GM12878 (cell line): ENCODE data around the gene LST1. TPM values are rescaled to one million over a fixed set of nuclear protein-coding genes. Genes with fewer than 3 reads are reported as not detected.

Experiments
- ATAC-seq: fragments of 200-7000 bp; cut with Tn5 transposase; 3 replicates; pipeline ENCODE4 v1.9.1; 2020; ENCODE audit warnings: mild to moderate bottlenecking, moderate library complexity
- BruUV-seq: library from RNA; stranded (reverse); fragments of 400-500 nt; replicated peaks from 2 replicates; lab custom pipeline; 2021; lab: Mats Ljungman, UMichigan
- CTCF ChIA-PET: fragments of 300-600 bp; sonication (Branson Sonifier 250); formaldehyde crosslinking; extraction: SDS; loops from one replicate; lab custom pipeline; 2021; ENCODE audit warnings: inconsistent platforms; lab: Yijun Ruan, JAX
- POLR2A ChIA-PET: fragments of 350-600 bp; formaldehyde crosslinking; extraction: SDS; loops from one replicate; lab custom pipeline; 2021; ENCODE audit warnings: inconsistent platforms; lab: Charles Lee
- RAD21 ChIA-PET: fragments of 300-600 bp; sonication (Branson Sonifier 250); formaldehyde crosslinking; loops from one replicate; lab custom pipeline; 2023; ENCODE audit warnings: antibody characterized with exemption; ENCODE audit not compliant: unreplicated experiment; lab: Charles Lee
- SMC1A ChIA-PET: fragments of 300-600 bp; sonication (Branson Sonifier 250); formaldehyde crosslinking; loops from one replicate; lab custom pipeline; 2023; ENCODE audit not compliant: unreplicated experiment, uncharacterized antibody; lab: Charles Lee
- DNase-seq: peaks from one replicate; pipeline ENCODE4 v3.0.0-alpha.2; 2011; ENCODE audit warnings: low read depth, low spot score
- FAIRE-seq: peaks from 3 replicates; lab custom pipeline; 2011; peaks lifted over from hg19 to GRCh38; lab: Jason Lieb, UNC
- H2AFZ ChIP-seq: 2 replicates; pipeline ENCODE4 v1.6.0; 2011; ENCODE audit warnings: low read depth, low read length, control low read depth; ENCODE audit not compliant: control insufficient read depth
- H3K27ac ChIP-seq: 2 replicates; pipeline ENCODE4 v1.5.1; 2011; ENCODE audit warnings: control low read depth; ENCODE audit not compliant: control insufficient read depth, insufficient read depth
- H3K27me3 ChIP-seq, 2 experiments: replicated peaks in 1 of 2; 2 replicates each; pipeline versions ENCODE4 v1.6.0 to v1.6.1; 2011; ENCODE audit warnings: low read length in 1 of 2; ENCODE audit not compliant: control insufficient read depth in 2 of 2, insufficient read depth in 2 of 2
- H3K36me3 ChIP-seq, 2 experiments: 2 replicates each; pipeline ENCODE4 v1.5.1; 2011; ENCODE audit warnings: low read length in 1 of 2; ENCODE audit not compliant: control insufficient read depth in 2 of 2, insufficient read depth in 2 of 2
- H3K4me1 ChIP-seq: 2 replicates; pipeline ENCODE4 v1.6.1; 2011; ENCODE audit warnings: mild to moderate bottlenecking, low read length, moderate library complexity, mixed read lengths; ENCODE audit not compliant: control insufficient read depth, insufficient read depth
- H3K4me2 ChIP-seq: 2 replicates; pipeline ENCODE4 v1.6.0; 2011; ENCODE audit warnings: control low read depth; ENCODE audit not compliant: control insufficient read depth, insufficient read depth
- H3K4me3 ChIP-seq: fragments of 200-600 bp; sonication (generic); 2 replicates; pipeline ENCODE4 v1.5.1; 2016
- H3K79me2 ChIP-seq: 2 replicates; pipeline ENCODE4 v1.6.0; 2011; ENCODE audit warnings: low read length; ENCODE audit not compliant: control insufficient read depth, insufficient read depth
- H3K9ac ChIP-seq: 2 replicates; pipeline ENCODE4 v1.8.0; 2011; ENCODE audit warnings: low read length, control low read depth, mixed read lengths; ENCODE audit not compliant: control insufficient read depth, insufficient read depth
- H3K9me3 ChIP-seq: replicated peaks from 3 replicates; pipeline ENCODE4 v1.5.1; 2011; ENCODE audit warnings: mild to moderate bottlenecking, low read length; ENCODE audit not compliant: control insufficient read depth, insufficient read depth
- H4K20me1 ChIP-seq: 2 replicates; pipeline ENCODE4 v1.6.0; 2011; ENCODE audit not compliant: control insufficient read depth, insufficient read depth
- CHD2 ChIP-seq: IDR thresholded peaks from 2 replicates; pipeline ENCODE4 v1.6.1; 2011; ENCODE audit warnings: low read depth, low read length, improper control_type of control experiment, borderline replicate concordance
- FOXM1 ChIP-seq: IDR thresholded peaks from 2 replicates; pipeline ENCODE4 v1.6.1; 2012; ENCODE audit warnings: low read depth, mild to moderate bottlenecking, inconsistent platforms, low read length, moderate library complexity
- HDAC6 ChIP-seq: fragments of 200-600 bp; sonication (generic); IDR thresholded peaks from one replicate; pipeline ENCODE4 v1.8.0; 2017; ENCODE audit warnings: antibody characterized with exemption; ENCODE audit not compliant: unreplicated experiment
- JUNB ChIP-seq: IDR thresholded peaks from 2 replicates; pipeline ENCODE4 v1.6.1; 2016; ENCODE audit warnings: antibody characterized with exemption, mild to moderate bottlenecking
- JUND ChIP-seq: IDR thresholded peaks from 2 replicates; pipeline ENCODE4 v1.6.1; 2012; ENCODE audit warnings: low read depth, mild to moderate bottlenecking, low read length, improper control_type of control experiment, moderate library complexity
- MTA3 ChIP-seq: IDR thresholded peaks from 2 replicates; pipeline ENCODE4 v1.6.1; 2012; ENCODE audit warnings: low read length, inconsistent platforms, borderline replicate concordance
- MYC ChIP-seq: IDR thresholded peaks from 2 replicates; pipeline ENCODE4 v1.6.1; 2011; ENCODE audit warnings: mild to moderate bottlenecking, low read length, moderate library complexity, inconsistent platforms; ENCODE audit not compliant: insufficient read depth, insufficient replicate concordance, insufficient read length, severe bottlenecking
- POLR2A ChIP-seq: IDR thresholded peaks from 2 replicates; pipeline ENCODE4 v1.6.1; 2011; ENCODE audit warnings: low read depth, mild to moderate bottlenecking, low read length
- RAD21 ChIP-seq: IDR thresholded peaks from 2 replicates; pipeline ENCODE4 v1.6.1; 2011; ENCODE audit warnings: mild to moderate bottlenecking, low read depth, low read length, moderate library complexity; ENCODE audit not compliant: insufficient read depth
- WGBS: methylation state at CpG from one replicate; pipeline ENCODE4 v1.1.6; 2016; ENCODE audit warnings: low lambda C conversion rate; ENCODE audit not compliant: insufficient replicate concordance, insufficient coverage; ENCODE audit errors: missing lambda C conversion rate; 5-methylcytosine and 5-hydroxymethylcytosine counted together
- in situ Hi-C: fragments of 300-500 bp; cut with MboI; formaldehyde crosslinking; loops from 9 replicates; pipeline ENCODE4 v1.14.3; 2018; ENCODE audit warnings: mixed read lengths
- intact Hi-C: fragments of 100-400 bp; cut with micrococcal nuclease; formaldehyde crosslinking; loops from one replicate; pipeline ENCODE4 v1.14.2; 2022; ENCODE audit not compliant: unreplicated experiment
- polyA plus RNA-seq, 11 experiments: library from polyadenylated mRNA; depleted of rRNA in 4 of 11; unstranded in 6 of 11; stranded (reverse) in 5 of 11; fragments of >200 nt; fragmentation: Nextera tagmentation in 4 of 11; fragmentation: Illumina TruSeq in 1 of 11; extraction: Ambion mirVana in 4 of 11; extraction: Trizol in 1 of 11; gene quantifications; 1 replicate in 1 of 11; 2 replicates in 10 of 11; pipeline versions ENCODE4 v1.2.1 to v1.2.3, GENCODE V29; 2011 to 2016; ENCODE audit warnings: inconsistent platforms in 2 of 11, missing spikeins in 2 of 11, low read depth in 1 of 11
- total RNA-seq, 4 experiments: library from RNA; depleted of rRNA in 3 of 4; stranded (reverse); fragments of >200 nt in 3 of 4; fragmentation: Illumina TruSeq in 1 of 4; extraction: Trizol in 1 of 4; gene quantifications; 2 replicates each; pipeline versions ENCODE4 v1.2.1 to v1.2.3, GENCODE V29; 2013 to 2021
- TF ChIP-seq, protein P1 (sequence below): fragments of 450-650 bp; IDR thresholded peaks from 2 replicates; pipeline ENCODE4 v1.6.1; 2017; ENCODE audit warnings: mild to moderate bottlenecking, low read depth, inconsistent platforms; ENCODE audit not compliant: poor library complexity, severe bottlenecking
- TF ChIP-seq, protein P2 (sequence below): fragments of 450-650 bp; IDR thresholded peaks from 2 replicates; pipeline ENCODE4 v1.6.1; 2017; ENCODE audit warnings: borderline replicate concordance

Gene LST1
- total and polyA plus RNA-seq, 10 of the 15 experiments (the other 5 are each of a cell fraction or from before 2014, with no cell fraction given) = 4.1 to 35.5 (median 16.4) TPM

DNA sequence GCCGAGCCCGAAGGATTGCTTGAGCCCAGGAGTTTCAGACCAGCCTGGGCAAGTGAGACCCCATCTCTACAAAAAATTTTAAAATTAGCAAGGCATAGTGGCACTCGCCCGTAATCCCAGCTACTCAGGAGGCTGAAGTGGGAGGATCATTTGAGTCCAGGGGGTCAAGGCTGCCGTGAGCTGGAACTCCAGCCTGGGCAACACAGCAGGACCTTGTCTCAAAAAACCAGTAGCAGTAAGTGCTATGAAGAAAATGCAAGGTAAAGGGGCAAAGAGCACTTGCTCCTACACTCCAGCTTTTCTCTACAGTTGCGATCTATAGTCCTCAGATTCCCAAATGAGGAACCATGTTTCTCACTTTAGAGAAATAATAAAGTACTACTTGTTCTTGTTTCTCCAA is 42.4 kb upstream of the LST1 start:
- ChIA-PET RAD21 (interaction anchor here (0.6 to 16.9 kb wide), 3 partner anchors 50 to 142 kb away, joined by 3 to 668 read pairs (median 4); partner anchors contain the start of gene NCR3), SMC1A (interaction anchor here (0.9 to 34.7 kb wide), 5 partner anchors 7 to 325 kb away, joined by 3 to 1989 read pairs (median 4); partner anchors contain the start of genes LST1, LTA, LTB and NCR3)
- H3K79me2 ChIP-seq = peaks cover 54% of the 10 kb centered on the region
- DNase-seq = no peak
- H2AFZ ChIP-seq = no peak overlapping the region
- in situ Hi-C loops = loop anchor here (5.0 to 10.0 kb wide), 2 partner anchors 51 to 291 kb away; no protein-coding TSS in a partner anchor
- H3K4me3 ChIP-seq = no peak overlapping the region
- H3K9me3 ChIP-seq = no peaks in the 10 kb centered on the region
- BruUV-seq = no TSS peak
- TF ChIP-seq, protein P1, sequence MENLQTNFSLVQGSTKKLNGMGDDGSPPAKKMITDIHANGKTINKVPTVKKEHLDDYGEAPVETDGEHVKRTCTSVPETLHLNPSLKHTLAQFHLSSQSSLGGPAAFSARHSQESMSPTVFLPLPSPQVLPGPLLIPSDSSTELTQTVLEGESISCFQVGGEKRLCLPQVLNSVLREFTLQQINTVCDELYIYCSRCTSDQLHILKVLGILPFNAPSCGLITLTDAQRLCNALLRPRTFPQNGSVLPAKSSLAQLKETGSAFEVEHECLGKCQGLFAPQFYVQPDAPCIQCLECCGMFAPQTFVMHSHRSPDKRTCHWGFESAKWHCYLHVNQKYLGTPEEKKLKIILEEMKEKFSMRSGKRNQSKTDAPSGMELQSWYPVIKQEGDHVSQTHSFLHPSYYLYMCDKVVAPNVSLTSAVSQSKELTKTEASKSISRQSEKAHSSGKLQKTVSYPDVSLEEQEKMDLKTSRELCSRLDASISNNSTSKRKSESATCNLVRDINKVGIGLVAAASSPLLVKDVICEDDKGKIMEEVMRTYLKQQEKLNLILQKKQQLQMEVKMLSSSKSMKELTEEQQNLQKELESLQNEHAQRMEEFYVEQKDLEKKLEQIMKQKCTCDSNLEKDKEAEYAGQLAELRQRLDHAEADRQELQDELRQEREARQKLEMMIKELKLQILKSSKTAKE = no peak
- TF ChIP-seq FOXM1 (no peak), POLR2A (no peak), RAD21 (no peak), HDAC6 (no peak), CHD2 (no peak), MTA3 (no peak), MYC (no peak), JUNB (no peak), JUND (no peak)
- TF ChIP-seq, protein P2, sequence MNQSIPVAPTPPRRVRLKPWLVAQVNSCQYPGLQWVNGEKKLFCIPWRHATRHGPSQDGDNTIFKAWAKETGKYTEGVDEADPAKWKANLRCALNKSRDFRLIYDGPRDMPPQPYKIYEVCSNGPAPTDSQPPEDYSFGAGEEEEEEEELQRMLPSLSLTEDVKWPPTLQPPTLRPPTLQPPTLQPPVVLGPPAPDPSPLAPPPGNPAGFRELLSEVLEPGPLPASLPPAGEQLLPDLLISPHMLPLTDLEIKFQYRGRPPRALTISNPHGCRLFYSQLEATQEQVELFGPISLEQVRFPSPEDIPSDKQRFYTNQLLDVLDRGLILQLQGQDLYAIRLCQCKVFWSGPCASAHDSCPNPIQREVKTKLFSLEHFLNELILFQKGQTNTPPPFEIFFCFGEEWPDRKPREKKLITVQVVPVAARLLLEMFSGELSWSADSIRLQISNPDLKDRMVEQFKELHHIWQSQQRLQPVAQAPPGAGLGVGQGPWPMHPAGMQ = no peak
- TF ChIP-seq, all 136 proteins: peak for 0
- no peak for ATAC-seq
- H3K9ac ChIP-seq = no peak overlapping the region
- no peak overlapping the region for H3K27ac ChIP-seq
- no peak overlapping the region for H3K4me2 ChIP-seq
- H3K4me1 ChIP-seq = peaks cover 4% of the 10 kb centered on the region; the same call in 1 of the 2 replicates
- FAIRE-seq = no peak
- ChIA-PET CTCF (interaction anchor here (0.7 to 34.8 kb wide), 3 partner anchors 44 to 73 kb away, joined by 4 to 2098 read pairs (median 100); partner anchors contain the start of genes LST1, LTB, MICB and NCR3), POLR2A (interaction anchor here (0.5 to 4.8 kb wide), 6 partner anchors 8 to 121 kb away, joined by 3 to 56 read pairs (median 5); partner anchors contain the start of genes GPANK1 and MICB)
- H3K36me3 ChIP-seq = peaks cover 7 to 15% of the 10 kb centered on the region in 2 experiments
- 96% methylated on average over 6 of the region's 6 CpGs for WGBS
- no peaks in the 10 kb centered on the region for H3K27me3 ChIP-seq
- H4K20me1 ChIP-seq = peaks cover 9% of the 10 kb centered on the region
- intact Hi-C loops = loop anchor here (2.0 to 10.0 kb wide), 2 partner anchors 195 to 361 kb away; partner anchors contain the start of gene ZBTB12
